Small intestine (tissue), 7 donors: Measurements from ENCODE around the gene B4GALT3. TPM values are rescaled to one million over a fixed set of nuclear protein-coding genes. Genes with fewer than 3 reads are reported as not detected.
A peak's percentile ranks its signal among the peaks of the same experiment; 100 is the strongest.

Source experiments
- DNase-seq, 2 donors: peaks; one replicate each; pipeline versions ENCODE4 v3.0.0 to v3.0.0-alpha.2; 2013
- FAIRE-seq: peaks from 2 replicates; lab custom pipeline; 2012; peaks lifted over from hg19 to GRCh38; lab: Jason Lieb, UNC
- H3K27ac ChIP-seq, 3 donors: one replicate each; pipeline ENCODE4 v1.5.1; 2013; ENCODE audit warnings: low read length in 2 of 3, mild to moderate bottlenecking in 2 of 3, control low read depth in 1 of 3, inconsistent platforms in 1 of 3, low read depth in 1 of 3, moderate library complexity in 1 of 3
- H3K27me3 ChIP-seq, 3 donors: one replicate each; pipeline ENCODE4 v1.6.1; 2013; ENCODE audit warnings: low read length in 3 of 3, inconsistent platforms in 1 of 3; ENCODE audit not compliant: control insufficient read depth in 3 of 3, insufficient read depth in 3 of 3
- H3K36me3 ChIP-seq, 3 donors: one replicate each; pipeline ENCODE4 v1.6.1; 2013; ENCODE audit warnings: low read length in 3 of 3, inconsistent platforms in 1 of 3, low read depth in 1 of 3, mild to moderate bottlenecking in 1 of 3, moderate library complexity in 1 of 3; ENCODE audit not compliant: control insufficient read depth in 3 of 3, insufficient read depth in 2 of 3
- H3K4me1 ChIP-seq, 3 donors: one replicate each; pipeline ENCODE4 v1.6.1; 2013; ENCODE audit warnings: low read length in 2 of 3, inconsistent platforms in 1 of 3, low read depth in 1 of 3, mild to moderate bottlenecking in 1 of 3, moderate library complexity in 1 of 3; ENCODE audit not compliant: control insufficient read depth in 3 of 3, insufficient read depth in 2 of 3
- H3K4me3 ChIP-seq, 3 donors: one replicate each; pipeline ENCODE4 v1.5.1; 2013; ENCODE audit warnings: low read length in 3 of 3, control low read depth in 1 of 3, inconsistent platforms in 1 of 3, low read depth in 1 of 3, mild to moderate bottlenecking in 1 of 3, moderate library complexity in 1 of 3
- H3K9me3 ChIP-seq, 2 donors: one replicate each; pipeline ENCODE4 v1.6.1; 2013; ENCODE audit warnings: low read depth in 1 of 2, low read length in 1 of 2; ENCODE audit not compliant: control insufficient read depth in 2 of 2, insufficient read depth in 1 of 2
- WGBS, 3 donors: extraction: QIAGEN DNeasy Blood & Tissue Kit; methylation state at CpG; one replicate each; pipeline ENCODE4 v1.1.7; 2013; 5-methylcytosine and 5-hydroxymethylcytosine counted together
- polyA plus RNA-seq, 4 donors: library from polyadenylated mRNA; stranded (reverse) in 3 of 4; unstranded in 1 of 4; fragments of 200-250 nt in 3 of 4; fragments of 120-200 nt in 1 of 4; gene quantifications; one replicate each; pipeline versions ENCODE4 v1.2.1 to v1.2.3, GENCODE V29; 2013
- donor health status: healthy with polysubstance abuse.
- donor health status: control.
- donor health status: control.
- donor health status: Bipolar disorder and iron deficiency.
- donor health status: healthy.

The B4GALT3 gene
- polyA plus RNA-seq, 4 donors: 16.5 to 38.0 (median 29.7) TPM

GRCh38 chr1:161139766-161140165, 37.5 kb downstream of the B4GALT3 start:
- Histone ChIP-seq H3K27ac (no peak overlapping the region), H3K4me1 (no peaks in the 10 kb centered on the region), H3K36me3 (peaks cover 0 to 2% (median 0%) of the 10 kb centered on the region in 3 donors), H3K27me3 (no peaks in the 10 kb centered on the region), H3K4me3 (no peak overlapping the region), H3K9me3 (no peaks in the 10 kb centered on the region)
- 24 to 45% (median 43%) methylated on average over 1 of the region's 1 CpG for WGBS, 3 donors
- DNase-seq (peak; percentile 56 to 67), FAIRE-seq (no peak)

- Histone ChIP-seq H3K4me1 (peaks cover 0 to 4% (median 0%) of the 10 kb centered on the region in 3 donors), H3K9me3 (no peaks in the 10 kb centered on the region), H3K27ac (no peak overlapping the region), H3K27me3 (no peaks in the 10 kb centered on the region), H3K4me3 (no peak overlapping the region), H3K36me3 (peaks cover 0 to 6% (median 0%) of the 10 kb centered on the region in 3 donors)
- DNase-seq (no peak), FAIRE-seq (no peak)
- WGBS, 3 donors: 81 to 96% (median 83%) methylated on average over 1 of the region's 1 CpG
Observed at GRCh38 chr1:161138431-161138830, 38.9 kb downstream of the B4GALT3 start.

- no peak overlapping the region for H3K27ac ChIP-seq
- H3K4me3 ChIP-seq: no peak overlapping the region
- H3K36me3 ChIP-seq: peaks cover 0 to 6% (median 0%) of the 10 kb centered on the region in 3 donors
- no peak for FAIRE-seq
- H3K27me3 ChIP-seq: no peaks in the 10 kb centered on the region
- no peak for DNase-seq
- no peaks in the 10 kb centered on the region for H3K9me3 ChIP-seq
- H3K4me1 ChIP-seq: peaks cover 0 to 4% (median 0%) of the 10 kb centered on the region in 3 donors
- WGBS, 3 donors: 75 to 91% (median 80%) methylated on average over 3 of the region's 3 CpGs
Observed at GRCh38 chr1:161137881-161138280, 39.4 kb downstream of the B4GALT3 start.

GRCh38 chr1:161133220-161133740, 44.0 kb downstream of the B4GALT3 start:
- FAIRE-seq: no peak
- no peaks in the 10 kb centered on the region for H3K27me3 ChIP-seq
- H3K4me1 ChIP-seq: peaks cover 0 to 9% (median 6%) of the 10 kb centered on the region in 3 donors
- no peak for DNase-seq
- peak overlapping the region; percentile 54 to 71 (median 56) for H3K4me3 ChIP-seq
- H3K36me3 ChIP-seq: peaks cover 0 to 14% (median 4%) of the 10 kb centered on the region in 3 donors
- H3K27ac ChIP-seq: peak overlapping the region; percentile 84 to 88 (median 87)
- 2 to 5% (median 3%) methylated on average over 11 of the region's 11 CpGs for WGBS, 3 donors
- H3K9me3 ChIP-seq: no peaks in the 10 kb centered on the region

- no peak for FAIRE-seq
Observed at GRCh38 chr1:161132410-161133219, 44.7 kb downstream of the B4GALT3 start, which contains the start of gene DEDD. TSS of gene DEDD (minus strand) at chr1:161132667. CDS start at chr1:161124462, 8,205 bp downstream.

GRCh38 chr1:161131523-161132409, 45.5 kb downstream of the B4GALT3 start:
- peak; percentile 22 to 41 for DNase-seq
- H3K4me3 ChIP-seq: peak overlapping the region; percentile 56 to 71 (median 71)
- FAIRE-seq: no peak
- H3K36me3 ChIP-seq: peaks cover 0 to 16% (median 4%) of the 10 kb centered on the region in 3 donors
- WGBS, 3 donors: 4 to 6% (median 5%) methylated on average over 21 to 22 of the region's 22 CpGs
- no peaks in the 10 kb centered on the region for H3K9me3 ChIP-seq
- peak overlapping the region; percentile 84 to 88 (median 87) for H3K27ac ChIP-seq
- H3K27me3 ChIP-seq: no peaks in the 10 kb centered on the region
- peaks cover 0 to 9% (median 6%) of the 10 kb centered on the region in 3 donors for H3K4me1 ChIP-seq

More at GRCh38 chr1:161132410-161133219, 44.7 kb downstream of the B4GALT3 start, which contains the start of gene DEDD:
- H3K4me1 ChIP-seq: peaks cover 0 to 9% (median 6%) of the 10 kb centered on the region in 3 donors
- DNase-seq: peak; percentile 96 to 97
- peak within 1 kb of the TSS; percentile 56 to 71 (median 71) for H3K4me3 ChIP-seq
- peak within 1 kb of the TSS; percentile 84 to 88 (median 87) for H3K27ac ChIP-seq
- 1% methylated on average over 64 to 68 of the region's 68 CpGs for WGBS, 3 donors
- no peaks in the 10 kb centered on the region for H3K27me3 ChIP-seq
- H3K9me3 ChIP-seq: no peaks in the 10 kb centered on the region
- peaks cover 0 to 16% (median 4%) of the 10 kb centered on the region in 3 donors for H3K36me3 ChIP-seq

GRCh38 chr1:161130266-161130665, 47.0 kb downstream of the B4GALT3 start:
- Histone ChIP-seq H3K27me3 (no peaks in the 10 kb centered on the region), H3K36me3 (peaks cover 0 to 20% (median 4%) of the 10 kb centered on the region in 3 donors), H3K27ac (no peak overlapping the region), H3K4me3 (no peak overlapping the region), H3K4me1 (peaks cover 0 to 9% (median 6%) of the 10 kb centered on the region in 3 donors), H3K9me3 (no peaks in the 10 kb centered on the region)
- FAIRE-seq (no peak), DNase-seq (no peak)
- WGBS, 3 donors: 42 to 63% (median 56%) methylated on average over 1 of the region's 1 CpG
